GM19467 (cell line): ENCODE results near the gene SLC12A8.

Source experiments
- ATAC-seq: cut with Tn5 transposase; IDR thresholded peaks from one replicate; pipeline ENCODE4 v1.9.1; 2021; ENCODE audit warnings: mild to moderate bottlenecking, moderate library complexity; ENCODE audit not compliant: unreplicated experiment

Gene SLC12A8

DNA sequence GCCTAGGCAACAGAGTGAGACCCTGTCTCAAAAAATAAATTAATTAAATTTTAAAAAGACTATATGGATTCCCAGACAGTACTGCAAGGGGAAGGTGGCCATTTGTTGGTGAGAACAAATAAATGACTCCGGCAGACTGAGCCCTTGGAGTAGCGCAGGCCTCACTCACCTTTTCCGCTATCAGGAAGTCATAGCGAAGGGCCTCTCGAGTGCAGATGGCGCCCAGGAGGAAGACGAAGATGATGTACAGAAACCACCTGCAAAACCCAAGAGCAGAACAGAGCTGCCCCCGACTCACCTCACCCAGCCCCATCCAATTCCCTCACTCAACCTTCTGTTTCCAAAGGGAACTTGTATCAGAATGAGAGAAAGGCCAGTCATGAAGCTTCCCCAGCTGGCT lies 93.9 kb downstream of the SLC12A8 start:
- ATAC-seq, result no peak

DNA sequence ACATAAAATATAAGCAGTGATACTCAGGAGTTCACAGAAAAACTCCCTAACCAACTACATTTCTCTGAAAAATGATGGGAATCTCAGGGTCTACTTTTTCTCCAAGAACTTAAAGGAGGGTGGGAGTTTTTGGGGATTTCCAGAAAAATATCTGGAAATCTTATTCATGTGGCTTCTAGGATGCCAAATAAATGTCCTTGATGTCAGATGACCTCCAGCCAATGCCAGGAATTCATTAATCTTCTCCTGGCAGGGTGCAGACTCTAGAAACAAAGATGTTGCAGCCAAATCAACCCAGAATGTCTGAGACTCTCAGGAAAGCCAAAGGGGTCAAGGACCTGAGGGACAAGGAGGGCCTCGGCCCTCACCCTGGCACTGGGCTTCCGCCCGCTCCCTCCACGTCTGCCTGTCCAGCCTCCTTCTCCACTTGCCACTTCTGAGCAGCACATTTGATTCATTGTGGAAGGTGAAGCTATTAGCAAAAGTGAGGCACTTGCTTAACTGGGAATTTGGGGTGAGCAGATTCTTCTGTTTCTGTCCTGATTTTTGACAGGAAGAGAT lies 94.8 kb downstream of the SLC12A8 start:
- no peak for ATAC-seq

DNA sequence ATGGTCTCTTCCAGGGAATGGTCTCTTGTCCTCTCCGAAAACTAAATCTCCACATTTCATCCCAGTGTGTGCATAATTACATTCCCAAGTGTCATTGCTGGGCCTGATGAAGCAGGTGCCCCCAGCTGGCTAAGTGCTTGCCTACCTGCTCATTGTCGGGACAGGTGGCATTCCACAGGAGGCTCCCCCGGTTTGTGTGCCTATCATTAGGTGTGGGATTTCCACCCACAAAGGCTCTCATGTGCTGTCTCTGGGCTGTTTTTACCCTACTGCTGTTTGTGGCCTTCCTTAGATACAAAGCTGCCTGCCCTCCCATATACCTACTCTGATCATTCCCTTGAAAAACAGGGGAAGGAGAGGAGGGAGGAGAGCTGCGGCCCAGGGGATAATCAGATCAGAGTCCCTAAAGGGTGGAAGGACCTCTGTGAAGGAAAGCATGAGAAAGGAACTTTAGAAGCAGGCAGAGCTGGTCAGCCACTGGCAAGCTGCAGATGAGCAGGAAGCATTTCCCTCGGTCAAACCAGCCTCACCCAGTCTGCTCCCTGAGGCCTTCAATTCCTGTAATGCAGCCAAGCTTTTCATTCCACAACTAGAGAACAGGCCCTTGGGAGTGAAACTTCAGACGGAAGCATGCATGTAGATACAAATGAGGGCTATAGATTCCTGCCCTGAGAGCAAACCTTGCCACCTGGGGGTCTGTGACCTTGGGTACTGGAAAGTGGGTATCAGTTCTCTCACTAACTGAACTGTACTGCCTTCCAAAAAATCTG lies 96.1 kb downstream of the SLC12A8 start:
- no peak for ATAC-seq

DNA sequence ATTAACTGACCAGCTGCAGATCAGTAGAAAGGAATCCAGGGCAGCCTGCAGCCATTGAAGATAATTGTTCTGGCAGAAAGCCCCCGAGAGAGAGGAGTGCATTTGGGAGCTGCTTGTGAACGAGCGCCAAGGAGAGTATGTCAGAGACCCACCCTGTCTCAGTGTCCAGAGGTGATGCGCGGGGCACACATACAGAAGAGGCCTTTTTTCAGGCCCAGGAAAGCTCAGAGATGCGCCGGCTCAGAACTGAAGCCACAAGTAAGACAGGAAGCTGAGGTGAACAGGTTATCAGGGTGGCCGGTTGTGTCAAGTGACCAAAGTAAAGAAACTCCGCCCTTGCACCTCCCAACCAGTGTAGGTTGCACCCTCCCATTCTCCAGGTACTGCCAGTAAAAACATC lies 96.9 kb downstream of the SLC12A8 start:
- ATAC-seq, result no peak

DNA sequence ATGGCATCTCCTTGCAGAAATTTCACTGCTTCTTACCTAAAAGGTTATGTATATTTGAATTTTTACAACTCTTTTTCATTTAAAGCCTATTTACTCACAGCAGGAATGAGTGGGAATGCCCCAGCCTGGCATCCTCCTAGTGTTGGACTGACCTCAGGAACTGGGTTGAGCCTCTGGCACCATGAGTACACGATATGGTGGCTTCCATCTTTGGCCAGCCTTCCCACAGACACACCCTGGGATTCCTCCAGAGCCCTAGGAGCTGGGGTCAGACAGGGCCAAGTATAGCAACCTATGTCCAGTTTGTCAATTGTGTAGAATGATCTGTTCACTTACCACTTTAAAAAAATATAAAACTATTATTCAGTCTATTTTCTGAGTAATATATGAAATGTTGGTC lies 99.6 kb downstream of the SLC12A8 start:
- ATAC-seq, result no peak

DNA sequence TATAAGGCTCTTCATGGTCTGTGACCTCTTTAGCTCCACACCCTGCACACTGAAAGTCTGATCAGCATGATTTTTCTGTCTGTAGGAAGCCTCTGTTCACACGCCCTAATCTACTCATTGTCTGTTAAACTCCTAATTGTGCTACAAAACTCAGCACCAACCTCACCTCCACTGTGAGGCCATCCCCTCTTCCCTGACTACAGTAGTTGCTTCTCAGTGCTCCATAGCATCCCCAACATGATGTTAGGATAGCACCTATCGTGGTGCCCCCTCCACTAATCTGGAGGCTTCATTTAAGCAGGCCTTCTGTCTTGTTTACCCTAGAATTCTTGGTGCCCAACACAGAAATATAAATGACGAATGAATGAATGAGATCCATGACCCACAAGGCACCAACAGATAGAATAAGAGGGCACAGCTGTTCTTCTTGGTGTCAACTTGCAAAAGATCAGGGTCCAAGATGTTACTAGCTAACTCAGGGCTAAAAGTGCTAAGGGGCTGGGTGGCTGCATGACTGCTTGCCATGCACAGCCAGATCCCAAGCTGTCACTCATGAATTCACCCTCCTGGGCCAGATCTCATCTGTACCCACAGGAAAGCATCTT lies 101.6 kb downstream of the SLC12A8 start:
- no peak for ATAC-seq

DNA sequence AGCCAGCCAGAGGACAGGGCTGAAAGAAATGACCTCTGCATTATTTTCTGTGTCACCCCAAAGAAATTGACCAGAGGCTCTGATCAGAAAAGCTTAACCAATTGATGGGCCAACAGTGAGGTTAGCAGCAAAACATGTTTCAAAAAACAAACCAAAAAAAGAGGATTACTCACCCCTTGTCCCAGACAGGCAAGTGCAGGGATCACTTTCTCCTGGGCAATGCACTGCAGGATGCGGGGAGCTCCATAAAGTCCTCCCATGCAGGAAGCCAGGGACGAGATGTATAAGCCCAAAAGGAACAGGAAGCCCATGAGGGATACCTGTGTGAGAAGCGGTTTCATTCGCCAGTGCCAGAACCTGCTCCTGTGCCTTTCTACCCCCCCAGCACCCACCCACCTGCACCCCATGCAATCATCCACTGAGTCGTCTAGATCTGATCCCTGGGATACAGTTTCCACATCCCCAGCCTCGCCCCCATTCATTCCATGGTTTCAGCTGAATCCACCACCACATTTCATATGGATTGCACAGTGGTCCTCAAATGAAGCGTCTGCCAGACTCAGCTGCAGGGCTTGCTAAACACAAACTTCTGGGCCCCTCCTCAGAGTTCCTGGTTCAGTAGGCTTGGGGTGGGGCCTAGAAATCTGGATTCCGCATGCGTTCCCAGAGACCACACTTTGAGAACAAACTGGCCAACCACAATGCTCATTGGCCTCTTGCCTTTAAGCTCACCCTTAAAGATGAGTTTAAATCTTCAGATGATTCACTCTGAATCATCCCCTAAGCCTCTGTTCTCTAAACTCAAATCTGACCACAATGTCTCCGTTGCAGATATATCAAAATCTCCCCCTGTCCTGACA lies 102.3 kb downstream of the SLC12A8 start:
- no peak for ATAC-seq

DNA sequence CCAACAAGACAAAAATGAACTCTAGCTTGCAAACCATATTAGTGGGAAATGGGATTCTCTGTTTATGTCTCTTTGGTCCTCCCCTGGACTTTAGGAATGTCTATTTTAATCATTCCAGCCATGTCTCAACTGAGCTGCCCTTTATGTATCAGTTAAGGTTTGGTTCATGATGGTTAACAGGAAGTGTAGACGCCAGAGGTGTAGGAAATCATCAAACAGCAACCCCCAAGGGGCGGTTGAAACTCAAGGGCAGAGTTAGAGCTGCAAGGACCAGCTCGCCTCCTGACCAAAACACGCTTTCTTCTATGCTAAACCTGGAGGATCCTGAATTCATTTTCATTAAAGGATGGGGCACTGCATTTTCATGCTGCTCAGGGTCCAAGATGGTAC lies 103.0 kb downstream of the SLC12A8 start:
- ATAC-seq, result no peak

DNA sequence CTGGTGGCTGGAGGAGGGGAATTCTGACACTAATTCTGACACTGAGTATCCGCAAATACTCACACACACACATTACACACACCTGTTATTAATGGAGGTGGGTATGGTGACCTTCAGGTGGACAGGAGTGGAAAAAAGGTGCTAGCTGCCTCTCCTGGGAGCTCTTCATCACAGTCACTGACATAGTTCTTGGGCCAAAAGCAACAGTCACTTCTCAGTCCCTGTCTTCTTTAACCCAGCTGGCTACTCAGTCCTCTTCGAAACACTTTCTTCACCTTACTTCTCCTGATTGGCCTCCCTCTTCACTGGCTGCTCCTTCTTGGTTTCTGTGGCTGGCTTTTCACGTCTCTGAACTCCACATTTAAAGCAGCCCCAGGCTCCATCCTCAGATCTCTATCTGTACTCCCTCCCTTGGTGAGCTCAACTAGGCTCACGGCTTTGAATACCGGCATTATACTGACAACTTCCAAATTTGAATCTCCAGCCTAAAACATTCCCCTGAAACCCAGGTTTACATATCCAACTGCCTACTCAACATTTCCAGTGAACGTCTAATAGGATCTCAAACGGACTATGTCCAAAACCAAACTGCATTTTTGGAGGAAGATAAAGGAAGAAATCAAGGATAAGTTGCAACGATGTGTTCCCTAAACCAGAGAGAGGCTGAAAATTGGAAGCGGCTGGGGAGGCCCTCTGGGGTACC lies 103.6 kb downstream of the SLC12A8 start:
- ATAC-seq, result no peak

DNA sequence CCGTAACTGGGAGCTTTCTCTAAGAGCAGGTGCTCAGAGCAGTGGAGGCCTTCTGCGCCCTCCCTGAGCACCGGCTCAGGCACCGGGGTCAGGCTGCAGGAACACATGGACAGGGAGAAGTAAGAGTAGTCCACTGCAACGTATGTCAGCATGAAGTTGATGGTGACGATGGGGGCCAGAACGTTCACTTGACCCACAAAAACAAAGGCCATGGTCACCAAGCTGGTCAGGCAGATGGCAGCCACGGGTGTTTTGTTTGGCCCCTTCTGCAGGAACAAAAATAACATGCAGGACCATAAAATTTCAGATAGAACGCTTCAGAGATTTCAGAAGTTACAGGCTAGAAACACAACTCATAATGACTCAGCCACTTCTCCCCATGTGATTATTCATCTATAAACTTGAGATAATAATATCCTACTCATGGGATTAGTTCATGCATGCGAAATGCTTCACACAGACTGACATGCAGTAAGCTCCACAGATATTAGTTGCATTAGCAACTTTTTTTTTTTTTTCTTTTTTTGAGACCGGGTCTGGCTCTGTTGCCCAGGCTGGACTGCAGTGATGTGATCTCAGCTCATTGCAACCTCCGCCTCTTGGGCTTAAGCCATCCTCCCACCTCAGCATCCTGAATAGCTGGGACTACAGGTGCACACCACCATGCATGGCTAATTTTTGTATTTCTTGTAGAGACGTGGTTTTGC lies 104.5 kb downstream of the SLC12A8 start:
- no peak for ATAC-seq

DNA sequence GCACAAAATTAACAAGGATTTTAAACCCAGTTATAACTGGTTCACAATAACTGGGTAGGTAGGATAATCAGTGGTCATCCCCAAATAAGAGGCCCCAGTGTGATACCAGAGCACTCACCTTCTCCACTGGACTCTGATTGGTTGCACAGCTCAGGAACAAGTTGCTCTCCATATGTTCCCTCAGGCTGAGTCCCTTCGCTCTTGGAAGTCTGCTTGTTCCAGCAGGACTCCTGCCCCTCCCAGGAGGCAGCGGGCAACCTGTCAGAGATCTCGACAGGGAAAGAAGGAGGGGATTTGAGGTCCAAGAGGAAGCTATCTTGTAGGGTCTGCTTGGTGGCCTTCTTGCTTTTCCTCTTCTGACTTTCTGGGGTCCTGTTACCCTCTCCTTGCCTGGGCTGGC lies 105.2 kb downstream of the SLC12A8 start:
- ATAC-seq, result no peak

DNA sequence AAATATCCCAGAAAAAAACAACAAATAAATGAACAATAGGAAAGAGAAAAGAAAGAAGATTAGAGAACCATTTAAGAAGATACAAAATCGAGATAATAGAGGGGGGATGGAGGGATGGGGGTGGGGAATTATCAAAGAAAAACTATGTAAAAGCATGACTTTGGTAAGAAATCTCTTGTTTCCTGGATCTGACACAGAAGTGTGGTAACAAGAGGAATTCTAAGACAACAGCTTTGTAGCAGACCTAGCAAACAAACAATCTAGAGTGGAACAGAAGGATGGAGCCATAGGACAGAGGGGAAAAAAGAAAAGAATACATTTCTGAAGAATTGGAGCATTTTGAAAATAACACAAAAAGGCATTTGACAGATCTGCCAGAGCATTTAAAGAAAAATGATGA lies 107.4 kb downstream of the SLC12A8 start:
- no peak for ATAC-seq

DNA sequence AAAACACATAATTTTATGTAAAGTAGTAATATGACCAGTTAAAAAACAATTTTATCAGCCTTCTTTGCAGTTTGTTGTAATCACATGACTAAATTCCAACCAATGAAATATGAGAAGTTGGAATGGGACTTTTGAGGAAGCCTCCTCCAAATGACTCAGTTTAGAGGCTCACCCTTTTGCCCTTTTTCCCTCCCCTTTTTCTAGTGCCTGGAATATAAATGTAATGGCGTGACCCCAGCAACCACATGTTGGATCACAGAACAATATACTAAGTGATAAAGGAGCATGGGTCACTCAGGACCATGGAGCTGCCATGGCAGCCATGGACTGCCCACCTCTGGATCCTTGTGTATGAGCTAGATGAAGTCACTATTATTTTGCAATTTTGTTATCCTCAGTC lies 107.9 kb downstream of the SLC12A8 start:
- no peak for ATAC-seq

DNA sequence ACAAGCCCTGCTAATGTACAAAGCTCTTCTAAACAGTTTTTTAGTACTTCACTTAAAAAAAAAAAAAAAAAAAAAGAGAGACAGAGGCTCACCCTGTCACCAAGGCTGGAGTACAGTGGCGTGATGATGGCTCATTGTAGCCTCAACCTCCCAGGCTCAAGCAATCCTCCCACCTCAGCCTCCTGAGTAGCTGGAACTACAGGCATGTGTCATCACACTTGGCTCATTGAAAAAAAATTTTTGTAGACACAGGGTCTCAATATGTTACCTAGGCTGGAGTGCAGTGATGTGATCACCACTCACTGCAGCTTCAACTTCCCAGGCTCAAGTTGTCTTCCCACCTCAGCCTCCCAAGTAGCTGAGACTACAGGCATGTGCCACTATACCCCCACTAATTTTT lies 109.1 kb downstream of the SLC12A8 start:
- no peak for ATAC-seq

DNA sequence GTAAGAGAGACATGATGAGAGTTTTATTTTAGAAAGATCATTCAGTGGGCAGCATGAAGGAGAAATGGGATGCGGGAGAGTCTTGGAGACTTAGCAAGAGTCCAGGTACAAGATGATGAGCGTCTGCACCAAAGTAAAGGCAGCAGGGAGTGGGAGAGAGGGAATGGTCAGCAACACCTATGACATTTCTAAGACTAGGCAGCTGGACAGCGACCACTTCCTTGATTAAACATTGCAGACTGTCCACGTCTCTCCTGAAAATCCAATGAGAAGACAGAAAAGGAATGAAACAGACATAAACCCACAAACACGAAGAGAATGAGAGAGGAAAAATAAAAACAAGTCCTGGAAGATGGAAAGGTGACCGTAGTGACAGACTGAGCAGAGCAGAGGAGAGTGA lies 110.1 kb downstream of the SLC12A8 start:
- ATAC-seq, result no peak

DNA sequence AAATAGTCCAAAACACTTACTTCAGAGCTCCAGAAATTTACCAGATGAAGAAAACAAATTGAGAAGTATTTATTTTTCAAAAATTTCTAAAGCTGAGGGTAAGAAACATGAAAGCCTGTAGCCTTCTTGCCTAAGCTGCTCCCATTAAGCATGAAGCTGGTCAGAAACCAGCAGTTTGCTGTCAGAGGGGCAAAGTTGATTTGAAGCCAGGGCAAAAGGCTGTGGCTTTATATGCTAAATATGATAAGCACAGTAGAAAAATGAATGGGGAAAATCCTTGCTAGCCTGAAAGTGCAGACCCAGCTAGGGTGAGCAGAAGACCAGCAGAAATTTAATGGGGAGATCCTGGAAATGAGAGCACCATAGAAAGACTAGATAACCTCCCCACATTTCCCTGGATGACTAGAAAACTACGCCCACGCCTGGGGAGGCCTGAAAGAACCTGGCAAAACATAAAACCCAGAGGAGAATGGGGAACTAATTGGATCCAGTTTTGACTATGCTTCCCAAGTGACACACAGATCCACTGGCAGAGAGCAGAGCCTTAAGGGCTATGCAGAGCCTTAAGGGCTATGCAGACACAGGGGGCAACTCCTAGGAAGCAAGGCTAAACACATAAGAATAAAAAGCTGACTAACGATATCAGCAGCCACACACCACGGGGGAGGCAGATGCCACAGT lies 113.8 kb downstream of the SLC12A8 start:
- no peak for ATAC-seq

DNA sequence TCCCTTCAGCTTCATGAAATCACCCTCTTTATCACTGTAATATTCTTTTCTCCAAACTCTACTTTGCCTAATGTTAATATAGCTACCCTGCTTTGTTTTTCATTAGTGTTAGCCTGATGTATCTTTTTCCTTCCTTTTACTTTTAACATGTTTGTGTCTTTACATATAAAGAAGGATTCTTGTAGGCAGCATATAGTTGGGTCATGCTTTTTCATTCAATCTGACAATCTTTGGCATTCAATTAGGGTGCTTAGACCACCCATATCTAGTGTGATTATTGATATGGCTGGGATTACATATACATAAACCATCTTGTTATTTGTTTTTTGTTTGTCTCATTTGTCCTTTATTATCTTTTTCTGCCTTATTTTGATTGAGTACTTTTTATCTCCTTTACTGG lies 121.9 kb downstream of the SLC12A8 start:
- no peak for ATAC-seq

DNA sequence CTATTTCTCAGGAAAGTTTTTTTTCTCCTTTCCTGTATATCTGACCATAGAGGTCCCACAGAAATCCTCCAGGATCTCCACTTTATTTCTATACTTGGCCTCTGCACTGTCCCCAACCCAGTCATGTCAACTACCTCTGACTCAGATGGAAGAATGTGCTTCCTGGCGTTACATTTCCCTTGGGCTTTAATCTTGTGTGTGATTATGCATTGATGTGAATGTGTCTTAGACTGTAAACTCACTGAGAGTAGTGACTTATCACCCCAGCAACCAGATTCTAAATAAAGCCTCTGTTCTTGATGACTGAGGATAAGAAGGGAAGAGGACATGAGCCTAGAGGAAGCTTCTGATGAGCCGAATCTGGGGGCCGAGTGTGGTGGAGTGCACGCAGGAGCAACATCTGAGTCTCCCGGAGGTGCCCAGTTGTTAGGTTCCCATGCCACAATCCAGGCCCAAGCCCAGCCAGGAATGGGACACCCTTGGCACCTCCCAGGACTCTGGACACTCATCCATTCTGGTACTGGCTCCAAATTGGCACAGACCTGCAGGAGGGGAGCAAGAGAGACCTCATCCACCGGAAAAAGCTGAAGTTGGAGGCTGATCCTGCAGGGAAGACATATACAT lies 124.7 kb downstream of the SLC12A8 start:
- ATAC-seq, result no peak

DNA sequence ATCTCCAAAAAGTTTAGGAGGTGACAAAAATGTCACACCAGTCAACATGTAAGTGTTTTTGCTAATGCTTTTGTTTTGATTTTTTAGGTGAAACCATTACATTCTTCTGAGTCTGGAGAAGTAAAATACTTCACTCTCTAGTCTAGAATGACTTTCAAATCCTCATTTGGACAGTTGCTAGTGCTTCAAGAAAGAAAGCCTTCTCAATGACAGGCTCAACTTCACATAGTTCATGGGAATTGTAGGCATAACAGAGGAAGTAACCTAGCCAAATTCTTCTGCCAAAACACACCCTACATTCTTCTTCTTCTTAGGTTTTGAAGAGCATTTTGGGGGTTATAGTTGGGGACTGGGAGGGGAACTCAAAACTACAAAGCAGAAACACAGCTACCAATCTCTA lies 127.4 kb downstream of the SLC12A8 start:
- ATAC-seq, result no peak
